GM19324 (cell line): Measurements from ENCODE around the gene COL6A5.
"Not testable (repeated sequence)": the region's sequence is repeated elsewhere in the genome, so short reads cannot be mapped to it uniquely, and the experiment has no call there.

Experiments
- ATAC-seq: cut with Tn5 transposase; IDR thresholded peaks from one replicate; pipeline ENCODE4 v1.9.1; 2021; ENCODE audit warnings: mild to moderate bottlenecking, moderate library complexity; ENCODE audit not compliant: unreplicated experiment, low FRiP score

COL6A5 gene

DNA sequence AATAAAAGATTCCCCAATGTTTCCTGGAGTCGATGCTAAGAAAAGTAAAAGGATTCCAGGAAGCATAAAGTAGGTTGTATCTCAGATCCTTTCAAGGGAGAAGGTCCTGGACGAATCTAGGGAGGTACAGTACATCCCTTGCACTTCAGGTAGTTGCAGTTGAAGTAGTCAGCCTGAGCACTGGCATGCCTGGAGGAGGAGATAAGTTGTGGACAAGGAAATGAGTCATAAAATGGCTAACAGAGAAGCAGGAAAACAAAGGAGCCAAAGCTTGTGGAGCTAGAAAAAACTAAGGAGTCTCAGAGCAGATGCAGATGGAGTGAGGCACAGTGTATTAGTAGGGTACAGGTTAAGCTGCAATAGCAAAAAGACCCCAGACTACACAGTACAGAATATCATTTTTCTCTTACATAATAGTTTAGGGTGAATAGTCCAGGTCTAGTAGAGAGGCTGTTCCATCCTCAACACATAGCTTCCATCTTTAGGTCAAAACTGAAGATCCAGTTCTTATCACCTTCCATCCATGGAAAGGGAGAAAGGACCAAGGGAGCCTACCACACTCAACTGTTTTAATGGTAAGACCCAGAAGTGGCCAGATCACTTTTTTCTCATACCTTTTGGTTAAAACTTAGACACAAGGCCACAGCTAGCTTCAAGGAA is 41.3 kb downstream of the COL6A5 start:
- ATAC-seq: no peak

DNA sequence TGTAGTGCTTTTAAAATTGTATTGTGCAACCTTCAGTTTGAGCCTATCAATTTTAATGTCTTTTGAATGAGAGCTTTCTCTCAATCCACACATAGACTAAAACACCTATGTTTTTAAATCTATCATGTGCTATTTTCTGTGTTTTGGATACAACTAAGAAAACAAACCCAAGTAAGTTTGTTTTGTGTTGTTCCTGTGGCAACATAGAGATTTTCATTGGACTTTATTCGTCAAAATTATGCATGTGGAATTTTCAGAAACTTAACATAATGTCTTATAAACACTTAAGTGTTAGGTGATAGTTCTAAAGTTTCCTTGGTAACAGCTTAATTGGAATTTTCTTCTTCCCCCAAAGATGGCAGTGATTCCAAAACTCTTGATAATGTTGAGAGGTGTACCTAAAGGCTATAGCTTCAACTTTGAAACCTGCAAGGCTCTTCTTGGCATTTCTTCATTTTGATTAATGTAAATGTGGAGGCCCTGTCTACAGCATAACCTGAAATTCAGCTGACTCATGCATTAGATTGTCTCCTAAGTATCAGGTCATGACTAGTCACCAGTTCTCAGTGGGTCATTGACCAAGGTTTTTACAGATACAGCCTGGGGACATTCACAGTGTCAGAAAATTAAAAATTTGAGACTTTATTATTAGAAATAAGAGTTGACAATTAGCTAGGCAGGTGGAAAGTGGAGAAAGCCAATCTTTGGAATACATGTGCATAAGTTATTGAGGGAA is 44.4 kb downstream of the COL6A5 start:
- ATAC-seq: no peak

DNA sequence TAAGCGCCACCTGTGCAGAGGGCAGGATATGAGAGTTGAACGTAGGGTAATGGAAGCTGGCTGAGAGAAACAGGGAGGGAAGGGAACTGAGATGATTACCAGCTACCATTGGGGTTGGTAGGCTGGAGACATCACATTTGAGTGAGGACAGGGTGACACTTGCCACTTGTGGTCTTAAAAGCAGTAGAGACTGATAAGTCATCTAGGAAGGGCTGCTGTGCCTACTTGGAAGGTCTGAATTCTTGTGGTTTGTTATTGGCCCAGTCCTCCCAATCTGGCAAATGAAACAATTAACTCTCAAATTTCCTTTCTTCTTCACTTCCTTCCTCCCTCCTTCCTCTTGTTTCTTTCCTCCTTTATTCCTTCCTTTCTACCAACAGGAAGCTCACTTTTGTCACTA is 46.8 kb downstream of the COL6A5 start:
- ATAC-seq: no peak

DNA sequence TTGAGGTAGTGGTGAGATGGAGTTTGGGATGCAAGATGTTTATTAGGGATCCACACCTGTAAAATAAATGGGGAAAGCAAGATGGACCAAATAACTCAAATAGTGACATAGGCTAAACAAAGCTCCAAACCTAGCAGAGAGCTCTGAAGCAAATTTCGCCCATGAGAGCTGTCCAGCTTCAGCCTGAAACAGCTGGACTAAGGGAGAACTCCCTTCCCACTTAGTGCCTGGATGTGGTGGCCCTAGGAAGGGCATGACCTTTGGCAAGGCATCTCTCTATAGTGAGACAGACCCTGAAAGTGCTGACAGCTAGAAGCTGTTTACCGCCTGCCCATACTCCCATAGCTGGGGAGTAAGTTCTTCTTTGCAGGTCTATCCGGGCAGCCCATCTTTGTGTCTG is 48.1 kb downstream of the COL6A5 start:
- ATAC-seq: no peak

DNA sequence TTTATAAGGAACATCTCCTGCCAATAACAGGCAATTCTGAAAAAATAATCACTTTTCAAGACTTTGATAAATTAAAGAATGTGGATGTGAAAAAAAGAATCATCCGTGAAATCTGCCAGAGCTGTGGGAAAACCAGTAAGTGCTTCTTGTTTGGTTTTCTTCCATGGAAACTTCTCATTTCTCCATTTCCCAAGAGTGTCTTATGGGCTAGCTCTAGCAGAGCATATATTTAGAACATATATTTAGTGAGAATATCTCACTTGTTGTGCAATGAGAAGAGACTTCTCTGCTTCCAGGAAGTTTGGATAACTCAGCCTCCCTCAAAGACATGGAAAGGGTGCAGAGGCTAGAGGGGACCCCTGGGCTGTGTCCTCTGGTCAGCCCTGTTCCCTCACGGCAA is 49.9 kb downstream of the COL6A5 start:
- no peak for ATAC-seq

DNA sequence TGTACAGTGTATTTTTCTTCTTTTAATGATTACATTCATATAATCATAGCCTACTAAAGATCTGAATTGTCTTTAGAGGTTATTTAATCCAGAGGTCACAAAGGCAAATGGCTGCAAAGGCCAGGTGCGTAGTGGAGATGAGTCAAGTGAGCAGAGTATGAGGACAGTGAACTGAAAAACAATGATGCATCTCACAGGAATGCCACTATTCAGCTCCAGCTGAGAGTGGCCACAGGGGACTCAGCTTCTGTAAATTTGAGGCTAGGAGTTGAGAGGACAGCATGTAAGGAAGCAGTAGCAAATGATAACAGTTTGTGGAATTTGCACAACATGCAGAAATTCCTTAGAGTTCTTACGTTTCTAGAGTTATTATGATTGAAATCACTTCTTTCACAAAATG is 50.4 kb downstream of the COL6A5 start:
- ATAC-seq: no peak

DNA sequence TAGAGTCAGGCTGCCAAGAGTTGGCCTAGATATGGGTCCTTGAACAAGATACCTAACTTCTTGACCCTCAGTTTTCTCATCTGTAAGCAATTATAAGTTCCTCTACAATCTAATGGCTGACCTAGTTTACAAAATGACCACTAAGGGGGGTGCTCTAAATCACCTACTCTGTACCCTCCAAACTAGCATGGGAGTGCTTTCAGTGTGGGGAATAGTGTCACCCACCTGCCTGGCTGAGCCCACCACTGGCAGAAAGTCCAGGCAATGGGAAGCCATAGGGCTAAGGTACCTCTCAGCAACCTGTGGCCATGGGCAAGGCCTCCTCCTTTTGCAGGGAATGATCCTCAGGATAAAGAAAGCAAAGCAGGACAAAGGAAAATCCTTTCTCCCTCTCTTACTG is 58.9 kb downstream of the COL6A5 start:
- no peak for ATAC-seq

DNA sequence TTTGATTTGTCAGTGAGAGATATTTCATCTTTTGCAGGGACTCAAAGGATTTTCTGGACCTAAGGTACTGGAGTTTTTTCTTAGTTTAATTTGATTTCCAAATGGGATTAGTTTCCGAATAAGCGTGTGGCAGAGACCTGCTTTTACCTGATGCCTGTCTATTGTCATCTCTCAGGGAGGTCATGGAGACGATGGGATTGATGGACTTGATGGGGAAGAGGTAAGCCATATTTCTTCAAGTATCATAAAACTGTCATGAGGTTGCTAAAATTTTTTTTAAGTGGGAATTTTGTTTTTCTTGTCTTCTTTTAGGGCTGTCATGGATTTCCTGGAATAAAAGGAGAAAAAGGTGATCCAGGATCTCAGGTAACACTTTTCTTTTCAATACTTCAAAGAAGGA is 60.5 kb downstream of the COL6A5 start:
- ATAC-seq: no peak

DNA sequence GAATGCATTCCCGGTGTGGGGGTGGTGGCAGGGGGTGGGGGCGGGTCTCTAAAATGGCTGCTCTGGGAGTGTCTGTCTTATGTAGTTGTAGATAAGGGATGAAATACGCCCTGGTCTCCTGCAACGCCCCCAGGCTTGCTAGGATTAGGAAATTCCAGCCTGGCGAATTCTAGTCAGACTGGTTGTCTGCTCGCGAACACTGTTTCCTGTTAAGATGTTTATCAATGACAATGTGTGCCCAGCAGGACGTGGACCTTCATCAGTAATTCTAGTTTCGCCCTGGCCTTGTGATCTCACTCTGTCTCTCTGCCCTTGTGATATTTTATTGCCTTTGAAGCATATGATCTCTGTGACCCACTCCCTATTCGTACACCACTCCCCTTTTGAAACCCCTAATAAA is 62.8 kb downstream of the COL6A5 start:
- ATAC-seq: not testable (repeated sequence)

DNA sequence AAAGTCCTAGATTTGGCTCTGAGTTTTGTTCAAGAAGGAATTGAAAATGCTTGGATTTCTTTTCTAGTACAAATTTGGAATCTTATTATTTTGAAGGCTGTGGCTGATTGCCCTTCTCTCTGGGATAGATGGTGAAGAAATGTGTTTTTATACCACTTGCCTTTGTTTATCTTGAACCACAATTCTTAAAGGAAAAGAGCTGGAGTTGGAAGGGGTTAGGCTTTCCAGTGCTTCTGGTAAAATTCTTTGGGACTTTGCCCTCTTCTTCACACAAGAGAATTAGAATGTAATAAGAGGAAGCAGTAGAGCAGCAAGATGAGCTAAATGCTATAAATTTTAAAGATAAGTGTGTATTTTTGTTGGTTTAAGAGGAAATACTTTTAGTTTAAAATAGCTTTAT is 65.8 kb downstream of the COL6A5 start:
- no peak for ATAC-seq

DNA sequence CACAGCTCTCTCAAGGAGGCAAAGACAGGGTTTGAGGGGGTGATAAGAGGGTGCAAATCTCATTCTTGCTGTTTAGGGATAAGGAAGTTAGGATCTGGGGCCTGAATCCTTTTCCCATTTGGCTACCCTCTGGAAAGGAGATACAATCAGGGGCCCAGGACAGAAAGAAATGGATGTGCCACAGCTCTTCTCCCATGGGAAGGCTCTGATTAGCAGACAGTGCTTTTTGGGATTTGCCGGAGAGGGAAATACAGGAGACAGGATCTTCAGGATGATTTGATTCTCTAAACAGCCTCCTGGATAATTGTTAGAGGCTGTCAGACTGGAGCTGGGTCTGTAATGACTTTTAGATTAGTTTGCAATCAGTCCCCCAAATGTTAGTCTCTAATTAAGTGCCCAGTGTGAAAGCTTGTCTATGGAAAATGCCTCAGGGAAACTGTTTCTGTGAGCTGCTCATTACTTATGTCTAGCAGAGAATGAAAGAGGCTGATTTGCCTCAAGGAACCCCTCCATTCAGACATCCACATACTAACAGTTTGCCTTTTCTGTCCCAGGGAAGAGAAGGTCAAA is 67.6 kb downstream of the COL6A5 start:
- no peak for ATAC-seq

DNA sequence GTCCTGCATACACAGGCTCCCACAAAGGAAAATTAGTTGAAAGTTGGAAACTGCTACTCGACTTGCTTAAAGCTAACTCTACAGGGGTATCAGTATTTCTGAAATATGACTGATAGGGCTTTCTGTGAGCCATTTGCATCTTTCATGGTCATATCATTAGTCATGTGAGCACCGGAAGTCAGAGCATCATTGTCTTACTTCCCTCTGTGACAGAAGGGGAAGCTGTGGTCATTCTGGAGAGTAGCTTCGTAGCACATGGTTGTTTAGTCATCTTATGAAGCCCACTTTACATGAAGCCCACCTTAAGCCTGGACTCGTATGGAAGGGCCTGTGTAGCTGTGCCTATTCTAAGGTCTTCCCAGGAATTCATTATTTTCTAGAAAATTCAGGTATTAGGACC is 69.0 kb downstream of the COL6A5 start:
- no peak for ATAC-seq

DNA sequence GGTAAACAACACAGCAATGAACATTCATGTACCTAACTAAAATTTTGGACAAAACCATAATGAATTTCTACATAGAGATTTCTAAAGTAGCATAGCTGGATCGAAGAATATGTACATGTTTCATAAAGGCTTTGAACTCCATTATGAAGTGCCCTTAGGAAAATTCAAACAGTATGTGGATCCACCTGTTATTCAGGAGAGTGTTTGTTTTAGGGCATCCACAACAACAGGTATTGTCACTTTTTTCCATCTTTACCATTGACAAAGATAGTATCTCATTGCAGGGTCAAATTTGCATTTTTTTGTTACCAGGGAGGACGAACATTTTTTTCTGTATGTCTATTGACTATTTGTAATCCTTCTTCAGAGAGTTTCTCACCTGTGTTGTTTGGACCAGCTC is 75.0 kb downstream of the COL6A5 start:
- ATAC-seq: no peak

DNA sequence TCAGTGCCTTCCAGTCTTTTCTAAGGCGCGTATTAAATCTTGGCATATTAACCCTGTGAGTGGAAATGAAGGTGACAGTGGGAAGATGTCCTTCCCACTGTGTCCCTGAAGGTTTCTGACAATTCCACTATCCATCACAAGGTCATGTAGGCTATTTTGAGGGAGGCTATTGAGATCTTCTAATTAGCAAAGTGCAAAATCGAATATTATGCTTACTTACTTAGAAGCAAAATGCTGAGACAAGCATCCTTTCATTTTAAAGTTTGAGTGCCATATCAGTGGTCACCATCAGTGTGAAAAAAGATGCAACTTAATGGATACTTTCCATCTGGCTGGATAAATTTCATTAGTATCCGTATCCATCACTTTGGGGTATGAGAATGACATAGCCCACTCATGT is 77.6 kb downstream of the COL6A5 start:
- no peak for ATAC-seq

DNA sequence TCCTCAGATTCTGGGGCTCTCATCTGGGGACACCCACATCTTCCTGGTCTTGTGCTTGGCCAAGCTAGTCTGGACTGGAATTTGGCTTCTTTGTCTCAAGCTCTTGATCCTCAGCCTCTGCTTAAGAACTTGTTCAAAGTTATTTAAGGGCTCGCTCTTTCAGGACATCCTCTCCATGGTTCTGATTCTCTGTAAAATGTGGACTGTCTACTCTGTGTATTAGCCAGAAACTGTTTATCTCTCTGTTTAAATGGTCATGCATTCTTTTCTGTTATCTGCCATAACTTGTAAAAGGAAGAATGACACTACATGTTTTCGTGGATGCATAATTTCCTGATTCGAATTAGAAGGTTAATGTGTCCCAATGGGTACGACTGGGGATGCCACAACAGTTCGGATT is 79.4 kb downstream of the COL6A5 start:
- ATAC-seq: no peak

DNA sequence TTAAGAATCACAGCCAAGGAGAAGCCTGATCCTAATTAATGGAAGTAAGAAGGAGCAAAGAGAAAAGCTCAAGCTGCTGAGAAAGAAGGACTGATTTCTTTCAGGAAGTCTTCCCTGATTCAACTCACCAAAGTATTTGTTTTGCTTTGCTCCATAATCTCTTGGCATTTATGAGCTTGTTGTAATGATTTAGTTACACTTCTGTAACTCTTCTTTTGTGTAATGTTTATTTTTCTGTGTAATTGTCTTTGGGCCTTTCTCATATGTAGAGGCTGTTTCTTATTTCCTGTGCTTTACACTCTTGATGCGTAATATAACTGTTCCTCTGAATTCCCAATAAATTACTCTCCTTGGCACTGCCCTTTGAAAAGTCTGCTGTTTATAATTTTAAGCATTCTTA is 80.0 kb downstream of the COL6A5 start:
- no peak for ATAC-seq

DNA sequence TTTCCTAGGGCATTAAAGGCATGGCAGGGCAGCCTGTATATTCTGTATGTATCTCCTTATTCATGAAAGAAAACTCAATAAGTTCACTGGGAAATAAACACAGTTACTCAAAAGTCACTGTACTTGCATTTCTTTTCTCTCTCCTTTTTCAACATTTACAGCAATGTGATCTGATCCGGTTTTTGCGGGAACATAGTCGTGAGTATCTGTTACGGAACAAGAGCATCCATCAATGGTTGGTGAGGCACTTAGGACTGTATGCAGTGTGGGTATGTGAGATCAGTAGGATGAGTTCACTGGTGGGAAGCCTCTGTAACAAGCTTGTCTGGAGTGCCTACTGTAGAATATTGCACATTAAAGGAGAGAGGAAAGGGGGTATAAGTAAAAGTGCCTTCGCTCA is 80.7 kb downstream of the COL6A5 start:
- no peak for ATAC-seq

DNA sequence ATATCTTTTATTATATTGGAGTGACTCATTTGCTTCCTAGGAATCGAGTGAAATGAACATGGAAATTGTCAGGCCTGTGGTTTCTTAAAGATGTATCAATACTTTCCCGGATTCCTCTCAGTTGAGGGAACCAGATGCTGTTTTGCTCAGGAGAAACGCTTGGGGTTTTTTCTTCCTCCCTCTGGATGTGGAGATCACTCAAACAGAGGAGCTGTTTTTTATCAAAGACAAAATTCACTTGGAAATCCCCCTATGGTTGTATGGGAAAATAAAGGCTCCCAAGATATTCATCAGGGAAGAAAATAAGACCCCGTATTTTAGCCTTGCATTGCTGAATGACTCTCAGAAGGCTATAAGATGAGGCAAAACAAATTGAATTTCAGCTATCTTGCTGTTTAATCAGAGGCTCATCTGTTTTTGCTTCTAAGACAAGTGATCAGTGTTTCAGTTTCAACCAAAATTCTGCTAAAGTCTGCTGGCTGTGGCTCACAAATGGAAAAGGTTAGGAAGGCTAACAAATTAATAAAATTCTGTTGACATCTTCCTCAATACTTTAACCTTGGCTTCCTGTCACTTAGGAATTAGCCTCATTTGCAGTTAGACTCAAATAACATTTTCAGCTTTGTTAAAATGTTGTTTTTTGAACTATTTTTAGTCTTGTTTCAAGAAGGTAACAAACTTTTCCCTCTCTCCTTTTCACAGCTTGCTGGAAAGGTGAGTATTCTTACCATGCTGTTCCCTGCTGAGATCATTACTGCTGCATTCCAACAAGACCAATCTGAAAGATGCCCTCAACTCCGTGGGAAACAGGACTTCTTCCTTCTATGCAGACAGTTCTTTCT is 83.6 kb downstream of the COL6A5 start:
- ATAC-seq: no peak

DNA sequence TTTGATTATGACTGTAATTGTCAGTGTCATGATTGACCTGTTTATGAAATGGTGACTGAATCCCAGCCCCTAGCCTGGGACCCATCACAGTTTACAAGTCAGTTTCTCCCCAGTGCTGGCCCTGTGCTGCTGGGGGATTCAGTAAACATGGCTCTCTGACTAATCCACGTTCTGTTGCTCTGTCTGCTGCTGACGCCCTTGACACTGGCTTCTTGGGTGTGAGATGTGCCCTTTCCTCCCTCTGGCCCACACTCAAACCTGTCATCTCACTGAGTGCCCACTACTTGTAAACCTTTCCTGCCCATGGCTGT is 84.2 kb downstream of the COL6A5 start:
- ATAC-seq: no peak

DNA sequence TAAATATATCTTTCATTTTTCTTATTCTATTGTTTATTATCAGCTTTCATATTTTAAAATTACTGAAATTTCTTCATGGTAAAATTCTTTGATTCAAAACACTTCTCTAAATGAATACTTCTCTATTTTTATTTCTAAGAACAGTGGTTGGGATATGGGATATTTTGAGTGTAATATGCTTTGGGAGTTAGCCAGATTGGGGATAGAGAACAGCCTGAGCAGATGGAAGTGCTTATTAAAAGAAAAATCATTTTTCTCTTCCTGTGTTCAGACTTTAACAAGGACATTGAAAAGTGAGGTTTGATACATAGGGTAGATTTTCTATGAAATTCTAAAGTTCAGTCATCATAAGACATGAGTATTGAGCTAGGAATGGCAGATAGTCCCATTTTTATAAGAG is 84.8 kb downstream of the COL6A5 start:
- ATAC-seq: no peak

DNA sequence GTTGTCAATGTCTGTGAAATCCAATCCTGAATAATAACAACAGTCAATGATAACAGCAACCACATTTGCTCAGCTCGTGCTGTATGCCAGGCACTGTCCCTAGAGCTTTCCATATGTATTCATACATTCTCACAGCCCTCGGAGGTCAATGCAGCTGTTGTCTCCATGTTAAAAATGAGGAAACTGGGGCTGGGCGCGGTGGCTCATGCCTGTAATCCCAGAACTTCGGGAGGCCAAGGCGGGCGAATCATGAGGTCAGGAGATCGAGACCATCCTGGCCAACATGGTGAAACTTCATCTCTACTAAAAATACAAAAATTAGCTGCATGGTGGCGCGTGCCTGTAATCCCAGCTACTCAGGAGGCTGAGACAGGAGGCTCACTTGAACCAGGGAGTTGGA is 86.6 kb downstream of the COL6A5 start:
- not testable (repeated sequence) for ATAC-seq
